ENCODE data around the gene DGCR8.

DGCR8 gene

DNA sequence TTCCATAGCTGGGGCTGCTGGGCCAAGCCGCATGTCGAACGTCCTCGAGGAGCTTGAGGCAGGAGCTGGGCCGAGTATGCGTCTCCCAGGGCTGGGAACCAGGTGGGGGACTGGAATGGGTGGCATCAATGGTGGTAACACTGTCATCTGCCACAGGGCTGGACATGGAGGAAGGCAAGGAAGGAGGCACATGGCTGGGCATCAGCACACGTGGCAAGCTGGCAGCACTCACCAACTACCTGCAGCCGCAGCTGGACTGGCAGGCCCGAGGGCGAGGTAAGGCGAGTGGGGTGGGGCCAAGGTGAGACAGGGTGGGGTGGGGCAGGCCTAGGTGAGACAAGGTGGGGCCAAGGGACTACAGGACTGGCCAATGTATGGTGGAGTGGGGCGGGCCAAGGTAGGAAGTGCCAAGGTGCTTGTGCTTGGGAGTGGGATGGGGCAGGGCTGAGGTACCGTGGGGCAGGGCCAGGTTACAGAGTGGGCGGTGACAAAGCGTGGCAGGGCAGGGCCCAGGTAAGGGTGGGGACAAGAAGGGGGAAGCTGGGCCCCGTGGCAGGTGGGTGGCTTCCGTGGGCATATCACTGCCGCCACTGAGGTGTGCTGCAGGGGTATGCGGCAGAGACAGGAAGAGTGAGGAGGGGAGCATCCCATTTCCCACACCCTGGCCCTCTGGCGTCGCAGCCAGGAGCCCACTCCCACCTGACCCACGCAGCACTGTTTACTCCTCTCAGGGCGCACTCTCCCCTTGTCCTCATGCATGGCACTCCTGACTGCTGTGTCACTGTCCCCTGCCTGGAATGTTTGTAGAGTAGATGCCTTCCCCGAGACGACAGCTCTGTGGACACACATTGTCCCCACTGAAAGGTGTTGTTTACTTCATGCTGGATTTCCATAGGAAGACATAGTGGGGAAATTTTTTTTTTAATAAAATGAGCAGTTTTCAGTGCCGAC, 27.5 kb upstream of the DGCR8 start:
- no peak for DNase-seq (ENCODE audit: low read depth in 2 of 2)

DNA sequence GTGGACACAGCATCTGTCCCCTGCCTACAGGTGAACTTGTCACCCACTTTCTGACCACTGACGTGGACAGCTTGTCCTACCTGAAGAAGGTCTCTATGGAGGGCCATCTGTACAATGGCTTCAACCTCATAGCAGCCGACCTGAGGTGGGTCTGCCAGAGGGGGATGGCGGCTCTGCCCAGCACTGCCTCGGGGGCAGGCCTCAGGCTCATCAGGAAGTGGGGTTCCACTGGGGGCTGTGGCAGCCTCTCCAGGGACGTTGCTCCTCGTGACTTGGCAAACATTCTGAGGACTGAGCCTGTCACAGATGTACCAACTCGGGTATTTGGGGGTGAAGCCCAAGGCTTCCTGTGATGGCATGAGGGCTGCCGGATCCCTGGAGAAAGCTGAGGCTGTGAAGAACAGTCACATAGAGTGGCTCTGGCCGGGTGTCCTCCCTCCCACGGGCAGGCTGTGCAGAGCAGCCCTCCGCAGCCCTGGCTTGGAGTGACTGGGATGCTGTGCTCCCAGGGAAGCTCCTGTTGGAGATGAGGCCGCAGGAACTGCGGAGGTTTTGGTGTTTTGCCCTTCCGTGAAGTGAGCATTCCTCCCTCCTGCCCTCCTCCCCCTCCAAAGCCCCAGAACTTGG, 26.5 kb upstream of the DGCR8 start:
- DNase-seq (ENCODE audit: low read depth in 2 of 2), result no peak

DNA sequence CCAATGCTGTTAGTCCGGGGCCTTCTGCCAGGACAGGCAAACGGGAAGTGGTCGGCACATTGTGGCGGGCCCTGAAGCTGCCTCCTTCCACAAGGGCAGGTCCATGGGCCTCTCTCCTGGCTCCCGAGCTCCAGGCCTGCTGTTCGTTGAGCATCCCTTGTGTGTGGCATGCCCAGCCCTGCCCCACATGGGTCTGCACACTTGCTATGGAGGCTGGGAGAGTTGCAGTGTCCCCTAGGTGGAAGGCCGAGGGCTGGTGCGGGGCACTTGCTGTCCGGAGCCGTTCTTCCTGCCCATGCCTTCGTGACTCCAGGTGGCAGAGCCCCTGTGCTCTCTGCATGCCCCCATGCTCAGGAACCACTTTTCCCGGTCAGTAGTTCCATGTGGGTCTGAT, 26.0 kb upstream of the DGCR8 start:
- no peak for DNase-seq (ENCODE audit: low read depth in 2 of 2)

DNA sequence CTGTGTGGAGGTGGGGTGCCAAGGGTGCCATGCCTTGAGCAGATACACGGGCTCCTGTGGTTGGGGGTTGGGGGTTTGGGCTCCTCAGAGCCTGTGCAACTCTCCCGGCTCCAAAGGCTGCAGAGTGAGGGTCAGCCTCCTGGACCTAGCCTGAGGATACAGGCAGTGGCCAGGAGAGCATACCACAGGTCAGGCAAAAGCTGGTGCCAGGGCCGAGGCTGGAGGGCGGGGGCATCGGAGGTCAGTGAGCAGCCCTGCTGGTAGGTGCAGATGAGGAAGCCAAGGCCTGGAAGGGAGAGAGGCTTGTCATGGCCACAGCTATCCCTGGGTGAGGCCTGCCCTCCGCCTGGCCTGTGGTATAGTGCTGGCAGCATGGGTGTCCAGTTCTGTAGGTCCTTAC, 25.6 kb upstream of the DGCR8 start:
- no peak for DNase-seq (ENCODE audit: low read depth in 2 of 2)

DNA sequence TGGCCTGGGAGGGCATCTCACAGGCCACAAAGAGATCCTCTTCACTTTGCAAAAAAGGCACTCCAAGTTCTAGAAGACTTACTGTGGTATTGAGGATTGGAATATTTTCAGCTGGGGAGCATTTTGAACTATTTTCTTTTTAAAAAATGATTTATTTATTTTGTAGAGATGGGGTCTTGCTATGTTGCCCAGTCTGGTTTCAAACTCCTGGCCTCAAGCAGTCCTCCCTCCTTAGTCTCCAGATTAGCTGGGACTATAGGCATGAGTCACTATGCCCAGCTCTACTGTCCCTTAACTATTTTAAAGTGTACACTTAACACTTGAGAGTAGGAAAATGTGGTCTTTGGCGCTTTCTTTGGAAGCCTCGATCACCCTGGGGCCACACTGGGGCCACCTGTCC, 24.9 kb upstream of the DGCR8 start:
- DNase-seq (ENCODE audit: low read depth in 2 of 2), result no peak

DNA sequence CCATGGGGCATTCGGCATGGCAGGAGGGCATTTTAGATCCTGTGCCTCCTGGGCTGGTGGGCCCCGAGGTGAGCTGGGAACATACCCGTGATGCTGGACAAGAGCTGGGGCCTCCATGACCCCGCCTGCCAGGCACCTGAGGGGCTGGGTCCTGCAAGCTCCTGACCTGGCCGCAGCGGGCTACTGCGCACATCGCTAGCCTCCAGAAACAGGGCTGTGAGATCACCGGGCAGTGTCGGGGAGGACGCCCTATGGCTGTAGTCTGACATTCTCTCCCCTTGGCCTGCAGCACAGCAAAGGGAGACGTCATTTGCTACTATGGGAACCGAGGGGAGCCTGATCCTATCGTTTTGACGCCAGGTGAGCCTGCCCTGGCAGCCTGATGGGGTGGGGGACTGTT, 24.4 kb upstream of the DGCR8 start:
- DNase-seq (ENCODE audit: low read depth in 2 of 2), result no peak

DNA sequence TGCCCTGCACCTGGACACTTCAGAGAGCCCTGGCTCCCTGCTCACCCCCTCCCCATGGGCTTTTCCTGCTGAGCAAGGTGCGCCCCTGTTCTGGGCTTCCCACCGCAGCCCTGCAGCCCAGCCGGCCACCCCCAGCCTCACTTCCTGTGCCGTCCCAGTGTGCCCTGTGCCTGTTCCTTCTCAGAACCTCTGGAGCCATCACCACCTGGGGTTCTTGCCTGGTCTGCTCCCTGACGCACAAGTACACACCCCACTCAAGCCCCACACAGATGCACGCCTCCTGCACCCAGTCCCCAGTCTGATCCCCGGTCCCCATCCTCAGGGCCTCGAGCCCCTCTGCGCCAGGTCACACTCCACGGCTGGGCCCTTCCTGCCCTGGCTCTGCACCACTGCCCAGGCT, 23.9 kb upstream of the DGCR8 start:
- no peak for DNase-seq (ENCODE audit: low read depth in 2 of 2)

DNA sequence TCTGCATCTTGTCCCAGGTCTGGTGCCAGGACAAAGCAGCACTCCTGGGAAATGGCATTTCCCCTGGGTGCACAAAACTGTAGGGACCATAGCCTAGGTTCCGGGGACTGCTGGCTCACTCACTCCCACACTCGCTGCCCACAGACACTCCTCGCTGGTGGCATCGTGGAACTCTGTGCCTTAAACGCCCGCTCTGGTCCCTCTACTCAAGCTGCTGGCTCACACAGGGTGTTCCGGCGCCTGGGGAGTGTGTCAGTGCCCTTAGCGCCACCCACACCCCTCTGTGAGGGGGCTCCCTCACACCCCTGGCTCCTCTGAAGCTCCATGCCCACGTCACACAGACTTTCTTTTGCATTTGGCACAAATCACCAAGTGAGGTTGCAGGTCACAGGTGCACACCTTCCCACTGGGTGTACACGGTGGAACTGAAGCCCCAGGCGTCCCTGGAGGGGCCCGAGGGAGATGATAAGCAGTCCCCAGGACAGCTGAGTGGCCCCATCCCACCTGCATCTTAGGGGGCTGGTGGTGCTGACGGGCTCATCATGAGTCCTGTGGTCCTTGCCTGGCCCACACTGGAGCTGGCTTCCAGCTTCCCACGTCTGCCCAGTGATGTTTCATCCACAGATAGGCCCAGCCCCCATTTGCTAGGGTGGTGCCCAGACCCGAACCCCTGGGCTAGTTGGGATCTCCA, 23.2 kb upstream of the DGCR8 start:
- no peak for DNase-seq (ENCODE audit: low read depth in 2 of 2)

DNA sequence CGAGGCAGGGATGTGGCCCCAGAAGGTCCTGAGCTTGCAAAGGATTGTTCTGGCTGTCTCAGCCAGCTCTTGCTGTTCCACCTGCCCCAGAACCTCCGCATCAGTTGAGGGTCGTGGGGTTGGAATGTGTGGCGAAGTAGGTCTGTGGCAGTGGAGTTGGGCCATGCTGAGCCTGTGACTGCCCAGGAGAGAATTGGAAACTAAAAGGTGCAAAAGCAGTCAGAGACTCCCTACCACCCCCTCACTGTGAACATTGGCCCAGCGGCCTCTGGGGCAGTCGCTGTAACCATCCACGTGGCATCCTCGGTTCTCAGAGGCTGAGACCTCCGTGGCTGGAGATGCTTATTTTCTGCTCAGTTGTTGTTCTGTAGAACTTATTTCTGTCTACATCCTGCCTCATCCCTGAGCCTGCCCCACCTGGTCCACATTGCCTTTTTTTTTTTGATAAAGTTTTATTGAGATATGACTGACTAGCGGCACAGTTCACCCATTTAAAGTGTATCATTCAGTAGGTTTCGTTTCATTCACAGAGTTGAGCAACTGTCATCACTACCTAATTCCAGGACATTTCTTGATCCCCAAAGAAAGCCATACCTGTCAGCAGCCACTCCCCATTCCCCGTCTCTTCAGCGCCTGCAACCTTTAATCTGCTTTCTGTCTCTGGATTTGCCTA, 22.3 kb upstream of the DGCR8 start:
- DNase-seq (ENCODE audit: low read depth in 2 of 2), result no peak

DNA sequence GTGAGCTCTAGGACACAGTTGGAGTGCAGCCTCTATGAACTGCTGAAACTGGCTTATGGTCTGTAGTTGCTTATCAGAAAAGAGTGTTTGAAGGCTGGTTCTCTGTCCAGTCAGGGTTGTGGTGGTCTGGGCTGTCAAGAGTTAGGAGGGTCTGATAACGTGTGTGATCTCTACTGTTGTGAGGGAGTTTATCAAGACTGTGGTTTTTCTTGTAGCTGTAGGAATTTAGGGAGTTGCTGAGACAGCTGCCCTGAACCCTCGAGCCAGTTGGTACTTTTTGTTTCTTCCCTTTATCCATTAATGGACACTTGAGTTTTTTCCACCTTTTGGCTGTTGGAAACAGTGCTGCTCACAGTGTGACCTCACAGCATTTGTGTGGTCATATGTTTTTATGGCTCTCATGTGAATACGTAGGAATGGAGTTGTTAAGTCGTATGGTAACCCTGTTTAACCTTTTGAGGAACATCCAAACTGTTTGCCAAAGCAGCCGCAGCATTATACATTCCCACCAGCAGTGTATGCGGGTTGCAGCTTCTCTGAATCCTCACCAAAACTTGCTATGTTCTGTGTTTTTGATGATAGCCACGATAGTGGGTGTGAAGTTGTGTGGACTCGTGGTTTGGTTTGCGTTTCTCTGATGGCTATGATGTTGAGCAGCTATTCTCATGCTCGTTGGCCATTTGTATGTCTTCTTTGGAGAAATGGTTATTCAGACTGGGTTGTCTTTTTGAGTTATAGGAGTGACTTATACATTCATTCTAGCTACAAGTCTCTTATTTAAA, 20.9 kb upstream of the DGCR8 start:
- DNase-seq (ENCODE audit: low read depth in 2 of 2), result no peak

DNA sequence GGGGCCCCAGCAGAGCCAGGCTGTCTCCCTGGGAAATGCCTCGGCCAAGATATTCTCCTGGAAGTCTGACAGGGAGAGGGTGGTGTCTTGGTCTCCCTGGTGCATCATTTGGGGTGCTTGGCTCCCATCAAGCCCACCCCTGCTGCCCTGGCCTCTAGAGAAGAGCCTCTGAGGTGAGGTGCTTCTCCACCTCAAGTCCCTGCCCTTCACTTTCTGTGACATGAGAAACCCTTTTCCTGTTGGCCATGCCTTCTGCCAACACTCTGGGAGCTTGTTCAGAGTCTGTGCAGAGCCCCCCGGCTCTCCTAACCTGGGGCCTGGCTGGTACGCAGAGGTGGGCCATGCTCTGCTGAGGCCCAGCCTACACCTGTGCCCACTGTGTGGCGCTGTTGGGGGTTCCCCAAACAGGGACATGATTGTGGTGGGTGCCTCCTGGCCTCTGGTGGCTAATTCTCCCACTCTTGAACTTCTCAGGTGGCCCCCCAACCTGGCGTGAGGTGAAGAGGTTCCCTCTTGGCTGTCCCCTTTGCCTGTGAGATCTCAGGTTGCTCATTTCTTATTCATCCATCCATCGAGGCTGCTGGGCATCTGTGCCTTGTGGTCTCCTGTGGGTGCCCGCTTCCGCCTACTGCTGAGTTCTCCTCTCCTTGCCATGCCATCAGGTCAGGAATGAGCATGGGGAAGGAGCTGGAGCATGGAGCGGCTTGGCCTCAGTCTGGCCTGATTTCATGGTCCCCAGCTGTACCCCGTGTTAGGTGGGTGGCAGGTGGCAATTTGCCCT, 19.2 kb upstream of the DGCR8 start:
- no peak for DNase-seq (ENCODE audit: low read depth in 2 of 2)

DNA sequence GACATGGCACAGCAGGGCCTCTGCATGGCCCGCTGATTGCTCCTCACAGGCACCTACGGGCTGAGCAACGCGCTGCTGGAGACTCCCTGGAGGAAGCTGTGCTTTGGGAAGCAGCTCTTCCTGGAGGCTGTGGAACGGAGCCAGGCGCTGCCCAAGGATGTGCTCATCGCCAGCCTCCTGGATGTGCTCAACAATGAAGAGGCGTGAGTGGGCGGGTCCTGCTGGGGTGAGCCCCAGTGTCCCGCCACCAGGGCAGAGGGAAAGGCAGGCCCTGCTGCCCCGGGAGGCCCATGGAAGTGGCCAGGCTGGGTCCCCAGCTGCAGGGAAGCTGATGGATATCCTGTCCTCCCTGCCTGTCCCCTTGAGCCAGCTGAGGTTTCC, 18.6 kb upstream of the DGCR8 start:
- no peak for DNase-seq (ENCODE audit: low read depth in 2 of 2)

DNA sequence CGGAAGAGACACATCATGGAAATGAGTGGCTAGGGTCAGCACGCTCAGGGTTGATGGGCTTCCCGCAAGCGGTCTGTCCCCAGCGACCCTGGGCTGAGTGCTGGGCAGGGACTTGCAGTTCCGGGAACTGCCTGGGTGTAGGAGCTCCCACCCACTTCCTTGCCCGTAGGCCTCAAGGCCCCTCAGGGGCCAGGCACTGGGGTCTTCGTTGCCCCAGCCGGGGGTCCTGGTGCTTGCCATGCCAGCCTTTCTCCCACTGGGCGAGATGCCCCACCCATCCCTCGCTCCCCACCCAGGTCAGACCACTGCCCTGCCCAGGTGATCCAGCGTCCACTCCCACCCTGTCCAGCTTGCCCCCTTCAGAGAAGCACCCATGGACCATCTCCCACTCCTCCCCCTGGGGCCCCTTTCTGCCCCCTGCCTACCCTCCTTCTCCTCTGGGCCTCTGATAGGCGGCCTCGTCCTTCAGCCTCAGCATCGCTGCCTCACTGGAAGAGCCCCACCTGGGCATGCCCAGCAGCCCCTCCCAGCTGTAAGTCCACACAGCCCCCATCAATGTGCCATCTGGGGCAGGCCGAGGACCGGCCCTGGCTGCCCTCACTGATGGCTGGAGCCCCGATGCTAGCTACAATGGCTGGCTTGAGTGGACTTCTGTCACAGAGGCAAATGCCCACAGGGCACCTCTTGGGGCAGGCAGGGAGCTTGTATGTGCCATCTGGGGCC, 17.8 kb upstream of the DGCR8 start:
- no peak for DNase-seq (ENCODE audit: low read depth in 2 of 2)

DNA sequence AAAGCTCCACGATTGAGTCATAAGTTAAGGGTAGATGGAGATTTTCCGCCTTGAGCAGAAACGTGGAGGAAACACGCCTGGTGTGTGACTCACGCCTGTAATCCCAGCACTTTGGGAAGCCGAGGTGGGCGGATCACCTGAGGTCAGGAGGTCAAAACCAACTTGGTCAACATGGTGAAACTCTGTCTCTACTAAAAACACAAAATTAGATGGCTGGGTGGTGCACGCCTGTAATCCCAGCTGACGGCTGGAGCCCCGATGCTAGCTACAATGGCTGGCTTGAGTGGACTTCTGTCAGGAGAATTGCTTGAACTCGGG, 17.3 kb upstream of the DGCR8 start:
- no peak for DNase-seq (ENCODE audit: low read depth in 2 of 2)

DNA sequence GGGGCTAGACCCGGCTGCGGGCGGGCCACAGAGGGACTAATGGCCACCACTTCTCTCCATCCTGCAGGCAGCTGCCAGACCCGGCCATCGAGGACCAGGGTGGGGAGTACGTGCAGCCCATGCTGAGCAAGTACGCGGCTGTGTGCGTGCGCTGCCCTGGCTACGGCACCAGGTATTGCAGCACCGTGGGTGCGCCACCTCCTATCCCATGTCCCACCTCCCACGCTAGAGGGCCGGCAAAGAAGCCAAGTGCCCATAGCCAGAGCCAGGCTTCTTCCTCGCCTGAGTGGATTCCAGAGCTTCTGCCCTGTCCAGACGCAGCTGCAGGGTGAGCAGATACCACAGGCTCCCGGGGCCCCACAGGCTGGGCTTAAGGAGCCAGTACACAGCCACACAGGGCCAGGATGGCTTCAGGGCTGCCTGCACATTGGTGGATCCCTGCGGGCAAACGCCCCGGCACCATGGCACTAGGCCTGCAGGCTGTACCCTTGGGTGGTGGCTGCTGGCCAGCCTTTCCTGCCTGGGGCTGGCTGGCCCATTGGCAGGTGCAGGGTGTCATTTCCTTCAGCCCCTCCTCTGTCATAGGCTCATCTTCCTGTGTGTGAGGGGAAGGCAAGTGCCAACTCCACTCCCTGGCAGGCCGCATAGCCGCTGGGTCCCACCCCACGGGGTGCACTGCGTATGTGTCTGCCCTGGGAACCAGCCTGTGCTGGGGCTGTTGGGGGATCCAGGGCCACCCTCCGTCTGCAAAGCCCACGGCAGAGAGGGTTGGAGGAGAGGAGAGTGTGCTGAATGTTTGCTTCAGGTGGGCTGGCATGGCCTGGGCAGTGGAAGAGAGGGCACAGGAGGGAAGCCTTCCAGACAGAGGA, 16.5 kb upstream of the DGCR8 start:
- DNase-seq (ENCODE audit: low read depth in 2 of 2), result no peak

DNA sequence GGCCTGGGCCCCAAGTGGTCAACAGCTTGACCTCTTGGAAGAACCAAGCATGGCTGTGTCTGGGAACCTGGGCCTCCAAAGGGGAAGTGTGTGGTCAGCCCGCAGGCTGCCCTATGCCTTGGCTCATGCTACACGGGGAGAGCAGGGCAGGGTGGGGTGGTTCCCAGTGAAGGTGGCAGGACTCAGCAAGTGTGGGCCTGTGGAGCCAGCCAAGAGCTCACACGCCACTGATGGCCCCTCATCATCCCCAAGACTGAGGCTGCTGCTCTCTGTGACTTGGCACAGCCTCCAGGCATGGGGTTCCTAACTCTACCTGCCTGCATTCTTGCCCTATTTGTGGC, 15.9 kb upstream of the DGCR8 start:
- DNase-seq (ENCODE audit: low read depth in 2 of 2), result no peak

DNA sequence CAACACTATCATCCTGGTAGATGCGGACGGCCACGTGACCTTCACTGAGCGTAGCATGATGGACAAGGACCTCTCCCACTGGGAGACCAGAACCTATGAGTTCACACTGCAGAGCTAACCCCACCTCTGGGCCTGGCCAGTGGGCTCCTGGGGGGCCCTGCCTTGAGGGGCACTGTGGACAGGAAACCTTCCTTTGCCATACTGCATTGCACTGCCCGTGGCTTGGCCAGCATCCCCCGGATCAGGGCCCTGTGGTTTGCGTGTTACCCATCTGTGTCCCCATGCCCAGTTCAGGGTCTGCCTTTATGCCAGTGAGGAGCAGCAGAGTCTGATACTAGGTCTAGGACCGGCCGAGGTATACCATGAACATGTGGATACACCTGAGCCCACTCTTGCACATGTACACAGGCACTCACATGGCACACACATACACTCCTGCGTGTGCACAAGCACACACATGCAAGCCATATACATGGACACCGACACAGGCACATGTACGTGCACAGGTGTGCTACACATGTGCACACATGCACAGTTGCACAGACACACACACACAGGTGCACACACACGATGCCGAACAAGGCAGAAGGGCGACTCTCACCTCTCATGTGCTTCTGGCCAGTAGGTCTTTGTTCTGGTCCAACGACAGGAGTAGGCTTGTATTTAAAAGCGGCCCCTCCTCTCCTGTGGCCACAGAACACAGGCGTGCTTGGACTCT, 15.3 kb upstream of the DGCR8 start:
- DNase-seq (ENCODE audit: low read depth in 2 of 2), result no peak

DNA sequence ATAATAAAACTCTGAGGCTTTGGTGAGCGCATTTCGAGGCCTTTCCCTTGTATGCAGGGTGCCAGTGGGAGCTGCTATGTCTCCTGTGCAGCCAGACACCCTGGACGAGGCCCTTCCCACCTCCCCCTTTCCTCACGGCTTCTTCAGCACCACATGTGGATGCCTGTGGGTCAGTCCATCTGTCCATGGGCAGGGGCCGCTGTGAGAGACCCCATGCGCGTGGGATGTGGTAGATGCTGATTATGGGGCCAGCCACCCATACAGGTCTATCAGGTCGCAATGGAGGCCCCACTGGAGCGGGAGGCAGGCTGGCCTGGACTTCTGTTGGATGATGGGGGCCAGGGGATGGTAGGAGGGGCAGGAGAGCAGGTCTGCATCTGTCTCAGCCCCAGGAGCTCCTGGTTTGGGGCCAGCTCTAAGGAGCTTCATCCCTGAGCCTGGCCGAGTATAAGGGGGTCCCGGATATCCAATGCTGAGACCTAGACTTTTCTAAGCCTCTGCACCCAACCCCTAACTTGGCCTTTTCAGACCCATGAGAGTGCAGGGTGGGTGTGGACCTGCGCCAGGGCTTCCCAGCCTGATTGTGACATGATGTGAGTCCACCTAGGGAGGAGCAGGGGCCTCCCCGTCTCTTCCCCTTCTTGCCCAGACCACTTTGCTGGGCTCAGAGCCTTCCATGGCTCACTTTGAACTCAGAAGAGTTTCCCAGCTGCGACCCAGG, 14.0 kb upstream of the DGCR8 start:
- no peak for DNase-seq (ENCODE audit: low read depth in 2 of 2)
